Adipocyte (in vitro differentiated cells): ENCODE results near the gene NOTCH2NLA.
"Not testable (repeated sequence)": the region's sequence is repeated elsewhere in the genome, so short reads cannot be mapped to it uniquely, and the experiment has no call there.

Experiments
- DNase-seq: peaks from one replicate; pipeline ENCODE4 v3.0.0-alpha.2; 2015; ENCODE audit warnings: low read depth
- H3K27me3 ChIP-seq: replicated peaks from 2 replicates; pipeline ENCODE4 v1.7.0; 2013; ENCODE audit warnings: mild to moderate bottlenecking, low read length, moderate library complexity; ENCODE audit not compliant: control insufficient read depth, insufficient read depth
- H3K36me3 ChIP-seq: 2 replicates; pipeline ENCODE4 v1.7.0; 2013; ENCODE audit warnings: low read length, mild to moderate bottlenecking, moderate library complexity; ENCODE audit not compliant: control insufficient read depth, insufficient read depth, severe bottlenecking
- H3K4me1 ChIP-seq: 2 replicates; pipeline ENCODE4 v1.7.0; 2013; ENCODE audit warnings: mild to moderate bottlenecking, low read length, moderate library complexity; ENCODE audit not compliant: control insufficient read depth, insufficient read depth
- H3K4me3 ChIP-seq: 2 replicates; pipeline ENCODE4 v1.7.0; 2013; ENCODE audit warnings: mild to moderate bottlenecking, low read length, moderate library complexity
- H3K9ac ChIP-seq: 2 replicates; pipeline ENCODE4 v1.7.0; 2013; ENCODE audit warnings: mild to moderate bottlenecking, low read length, moderate library complexity
- H3K9me3 ChIP-seq: 2 replicates; pipeline ENCODE4 v1.7.0; 2013; ENCODE audit warnings: mild to moderate bottlenecking, low read length, moderate library complexity; ENCODE audit not compliant: control insufficient read depth

Gene NOTCH2NLA

GRCh38 chr1:146144465-146144864 is 84.4 kb downstream of the NOTCH2NLA start, which contains the start of gene NBPF10:
NBPF10 (minus strand) TSS chr1:146144804; CDS start chr1:146144769, 35 bp downstream.
- H3K36me3 ChIP-seq, DNase-seq, H3K9me3 ChIP-seq, H3K27me3 ChIP-seq, H3K4me1 ChIP-seq, H3K4me3 ChIP-seq, H3K9ac ChIP-seq: not testable (repeated sequence)
